HG03442 (cell line): Measurements from ENCODE around the gene KIAA2012.

ENCODE experiments used
- ATAC-seq: cut with Tn5 transposase; IDR thresholded peaks from one replicate; pipeline ENCODE4 v1.9.1; 2021; ENCODE audit warnings: mild to moderate bottlenecking, moderate library complexity; ENCODE audit not compliant: unreplicated experiment

KIAA2012 gene

GRCh38 chr2:202074324-202074723 lies 1.3 kb downstream of the KIAA2012 start:
- ATAC-seq, result no peak

GRCh38 chr2:202079310-202079709 lies 6.3 kb downstream of the KIAA2012 start:
- no peak for ATAC-seq

GRCh38 chr2:202084265-202084664 lies 11.2 kb downstream of the KIAA2012 start:
- ATAC-seq, result no peak

GRCh38 chr2:202088777-202089176 lies 15.7 kb downstream of the KIAA2012 start:
- ATAC-seq, result no peak

- no peak for ATAC-seq
Measured at GRCh38 chr2:202090530-202090929, 17.5 kb downstream of the KIAA2012 start.

GRCh38 chr2:202091476-202091875 lies 18.4 kb downstream of the KIAA2012 start:
- ATAC-seq, result no peak

- ATAC-seq, result no peak
Measured at GRCh38 chr2:202094426-202094986, 21.5 kb downstream of the KIAA2012 start.

GRCh38 chr2:202095235-202095634 lies 22.2 kb downstream of the KIAA2012 start:
- ATAC-seq, result no peak

- no peak for ATAC-seq
Measured at GRCh38 chr2:202096736-202097135, 23.7 kb downstream of the KIAA2012 start.

GRCh38 chr2:202098291-202098690 lies 25.2 kb downstream of the KIAA2012 start:
- no peak for ATAC-seq

- ATAC-seq, result no peak
Measured at GRCh38 chr2:202099515-202099914, 26.5 kb downstream of the KIAA2012 start.

- no peak for ATAC-seq
Measured at GRCh38 chr2:202100176-202100575, 27.1 kb downstream of the KIAA2012 start.

- ATAC-seq, result no peak
Measured at GRCh38 chr2:202101026-202101579, 28.0 kb downstream of the KIAA2012 start.

- no peak for ATAC-seq
Measured at GRCh38 chr2:202102425-202103000, 29.5 kb downstream of the KIAA2012 start.

- no peak for ATAC-seq
Measured at GRCh38 chr2:202104286-202104870, 31.3 kb downstream of the KIAA2012 start.

GRCh38 chr2:202105025-202105424 lies 32.0 kb downstream of the KIAA2012 start:
- no peak for ATAC-seq

GRCh38 chr2:202108345-202108744 lies 35.3 kb downstream of the KIAA2012 start:
- no peak for ATAC-seq

GRCh38 chr2:202109139-202109736 lies 36.2 kb downstream of the KIAA2012 start:
- no peak for ATAC-seq

- ATAC-seq, result no peak
Measured at GRCh38 chr2:202109737-202110184, 36.7 kb downstream of the KIAA2012 start.

GRCh38 chr2:202110491-202110890 lies 37.4 kb downstream of the KIAA2012 start:
- no peak for ATAC-seq

GRCh38 chr2:202112041-202112440 lies 39.0 kb downstream of the KIAA2012 start:
- no peak for ATAC-seq
